Psoas muscle (tissue), 8 donors: ENCODE measurements around the gene BNC1. TPM values are rescaled to one million over a fixed set of nuclear protein-coding genes. Genes with fewer than 3 reads are reported as not detected.

ENCODE experiments used
- ATAC-seq, 4 donors: fragments of 200-7000 bp; cut with Tn5 transposase; one replicate each; pipeline ENCODE4 v1.9.1; 2020; ENCODE audit warnings: moderate library complexity in 3 of 4, mild to moderate bottlenecking in 2 of 4
- DNase-seq, 2 donors: peaks; one replicate each; pipeline ENCODE4 v3.0.0-alpha.2; 2020
- H3K27ac ChIP-seq: fragments of 200-600 bp; one replicate; pipeline ENCODE4 v1.8.0; 2022
- H3K27me3 ChIP-seq, 3 donors: fragments of 200-600 bp in 1 of 3; one replicate each; pipeline versions ENCODE4 v1.6.1 to v1.8.0; 2013 to 2022; ENCODE audit warnings: low read length in 2 of 3, mild to moderate bottlenecking in 2 of 3, moderate library complexity in 1 of 3; ENCODE audit not compliant: insufficient read depth in 3 of 3
- H3K36me3 ChIP-seq, 2 donors: fragments of 200-600 bp in 1 of 2; one replicate each; pipeline versions ENCODE4 v1.6.1 to v1.8.0; 2013 to 2022; ENCODE audit warnings: low read depth in 1 of 2, mild to moderate bottlenecking in 1 of 2, moderate library complexity in 1 of 2; ENCODE audit not compliant: insufficient read depth in 1 of 2
- H3K4me1 ChIP-seq: fragments of 200-600 bp; one replicate; pipeline ENCODE4 v1.8.0; 2022
- H3K4me3 ChIP-seq: fragments of 200-600 bp; one replicate; pipeline ENCODE4 v1.8.0; 2022; ENCODE audit warnings: mild to moderate bottlenecking
- H3K9me3 ChIP-seq: fragments of 200-600 bp; one replicate; pipeline ENCODE4 v1.8.0; 2022
- WGBS, 3 donors: extraction: QIAGEN DNeasy Blood & Tissue Kit; methylation state at CpG; one replicate each; pipeline versions ENCODE4 v1.1.6 to v1.1.7; 2013; 5-methylcytosine and 5-hydroxymethylcytosine counted together
- intact Hi-C, 2 donors: fragments of 100-400 bp; cut with DNase I; formaldehyde crosslinking; loops; one replicate each; pipeline versions ENCODE4 v1.11.0 to v1.14.2; 2022
- polyA plus RNA-seq, 3 donors: library from polyadenylated mRNA; stranded (reverse); fragments of 200-250 nt; gene quantifications; one replicate each; pipeline ENCODE4 v1.2.3, GENCODE V29; 2013
- total RNA-seq, 4 donors: library from RNA; stranded (reverse); fragmentation: NEBNext Ultra II Directional in 2 of 4; extraction: Animal tissue kit (Norgen Biotek cat#: 25700) in 2 of 4; gene quantifications; one replicate each; pipeline versions ENCODE4 v1.2.1 to v1.2.4, GENCODE V29; 2021 to 2023
- TF ChIP-seq, protein P1 (sequence below): fragments of 200-600 bp; IDR thresholded peaks from one replicate; pipeline ENCODE4 v1.8.0; 2022; ENCODE audit warnings: antibody characterized with exemption
- donor health status: healthy with polysubstance abuse.
- donor health status: DM: no; HTN: no; CAD: no; lungs with moderate emphysema.
- donor health status: Bipolar disorder and iron deficiency.
- donor health status: healthy.
- donor health status: DM: yes; HTN: yes; CAD: no.
- donor health status: DM: no; HTN: no; CAD: no.
- donor health status: DM: no; HTN: no; CAD: no.
- donor health status: DM: yes; HTN: yes; CAD: no.

Gene BNC1
- total and polyA plus RNA-seq, 7 donors: 0.04 to 0.26 (median 0.10) TPM

DNA sequence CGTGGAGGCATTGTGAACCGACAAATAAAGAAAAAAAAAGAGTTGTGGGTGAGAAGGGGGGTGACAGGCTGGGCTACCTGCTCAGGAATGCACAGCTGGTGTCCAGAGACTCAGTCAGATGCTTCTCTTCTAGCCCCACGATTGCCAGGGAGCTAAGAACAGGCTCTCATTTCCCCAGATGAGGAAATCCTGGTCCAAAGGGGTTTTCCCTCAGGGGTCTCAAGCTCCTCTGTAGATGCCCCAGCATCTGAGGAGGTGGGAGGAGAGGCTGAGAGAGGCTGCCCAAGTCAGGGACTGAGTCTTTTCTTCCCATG, 35.5 kb downstream of the BNC1 start:
- intact Hi-C loops: loop anchor here (2.0 to 5.0 kb wide), 3 partner anchors 133 to 310 kb away; no protein-coding TSS in a partner anchor
- TF ChIP-seq, protein P1, sequence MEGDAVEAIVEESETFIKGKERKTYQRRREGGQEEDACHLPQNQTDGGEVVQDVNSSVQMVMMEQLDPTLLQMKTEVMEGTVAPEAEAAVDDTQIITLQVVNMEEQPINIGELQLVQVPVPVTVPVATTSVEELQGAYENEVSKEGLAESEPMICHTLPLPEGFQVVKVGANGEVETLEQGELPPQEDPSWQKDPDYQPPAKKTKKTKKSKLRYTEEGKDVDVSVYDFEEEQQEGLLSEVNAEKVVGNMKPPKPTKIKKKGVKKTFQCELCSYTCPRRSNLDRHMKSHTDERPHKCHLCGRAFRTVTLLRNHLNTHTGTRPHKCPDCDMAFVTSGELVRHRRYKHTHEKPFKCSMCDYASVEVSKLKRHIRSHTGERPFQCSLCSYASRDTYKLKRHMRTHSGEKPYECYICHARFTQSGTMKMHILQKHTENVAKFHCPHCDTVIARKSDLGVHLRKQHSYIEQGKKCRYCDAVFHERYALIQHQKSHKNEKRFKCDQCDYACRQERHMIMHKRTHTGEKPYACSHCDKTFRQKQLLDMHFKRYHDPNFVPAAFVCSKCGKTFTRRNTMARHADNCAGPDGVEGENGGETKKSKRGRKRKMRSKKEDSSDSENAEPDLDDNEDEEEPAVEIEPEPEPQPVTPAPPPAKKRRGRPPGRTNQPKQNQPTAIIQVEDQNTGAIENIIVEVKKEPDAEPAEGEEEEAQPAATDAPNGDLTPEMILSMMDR: no peak
- no peak overlapping the region for H3K4me3 ChIP-seq
- WGBS, 3 donors: 32 to 44% (median 33%) methylated on average over 3 of the region's 3 CpGs
- no peaks in the 10 kb centered on the region for H3K36me3 ChIP-seq
- H3K27me3 ChIP-seq: peaks cover 0 to 50% (median 0%) of the 10 kb centered on the region in 3 donors
- no peak for ATAC-seq
- no peak for DNase-seq
- H3K4me1 ChIP-seq: no peaks in the 10 kb centered on the region
- no peak overlapping the region for H3K27ac ChIP-seq
- H3K9me3 ChIP-seq: no peaks in the 10 kb centered on the region

DNA sequence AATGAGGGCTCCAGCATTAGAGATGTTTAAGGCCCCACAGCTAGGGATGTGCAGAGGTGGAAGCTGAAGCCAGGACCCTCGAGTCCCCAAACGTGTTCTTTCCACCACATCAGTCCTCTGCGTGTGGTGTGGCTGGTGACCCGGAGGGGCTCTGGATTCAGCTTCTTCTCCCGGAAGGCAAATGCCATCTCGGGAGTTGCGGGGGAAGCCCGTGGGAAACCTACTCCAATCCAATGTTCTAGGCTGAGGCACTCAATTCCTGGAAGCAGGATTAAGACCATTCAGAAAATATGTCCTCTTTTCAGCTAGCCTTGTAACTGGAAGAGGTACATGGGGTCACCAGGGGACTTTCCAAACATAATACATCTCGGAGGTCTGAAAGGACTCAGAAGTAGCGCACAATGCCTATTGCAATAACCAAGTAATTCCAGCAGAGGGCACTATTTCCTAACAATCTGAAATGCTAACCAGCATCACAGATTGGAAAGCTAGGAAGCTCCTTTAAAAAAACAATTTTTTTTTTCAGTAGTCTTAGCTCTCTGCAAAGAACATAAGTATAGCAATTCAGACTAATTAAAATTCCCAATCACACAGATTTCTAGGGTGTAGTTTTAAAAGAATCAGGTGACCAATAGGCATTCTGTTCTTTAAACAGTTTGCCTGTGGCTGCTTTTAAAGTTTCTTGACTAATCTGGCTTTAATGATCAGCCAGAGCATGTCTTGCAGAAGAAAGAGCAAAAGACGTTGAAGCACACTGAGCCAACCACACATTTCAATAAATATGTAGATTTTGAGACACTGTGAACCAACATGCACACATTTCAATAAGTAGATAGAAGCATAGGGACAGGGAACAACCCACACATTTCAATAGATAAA, 36.1 kb downstream of the BNC1 start:
- no peaks in the 10 kb centered on the region for H3K4me1 ChIP-seq
- H3K27ac ChIP-seq: no peak overlapping the region
- H3K27me3 ChIP-seq: peaks cover 0 to 50% (median 0%) of the 10 kb centered on the region in 3 donors
- H3K9me3 ChIP-seq: no peaks in the 10 kb centered on the region
- H3K4me3 ChIP-seq: no peak overlapping the region
- ATAC-seq (peak in 2 of 4 donors; percentile 54 to 56), DNase-seq (no peak)
- no peaks in the 10 kb centered on the region for H3K36me3 ChIP-seq
- WGBS, 3 donors: 18 to 26% (median 24%) methylated on average over 11 of the region's 11 CpGs
- TF ChIP-seq, protein P1: peak; percentile 93
- intact Hi-C loops: loop anchor here (2.0 to 5.0 kb wide), 3 partner anchors 134 to 310 kb away; no protein-coding TSS in a partner anchor

DNA sequence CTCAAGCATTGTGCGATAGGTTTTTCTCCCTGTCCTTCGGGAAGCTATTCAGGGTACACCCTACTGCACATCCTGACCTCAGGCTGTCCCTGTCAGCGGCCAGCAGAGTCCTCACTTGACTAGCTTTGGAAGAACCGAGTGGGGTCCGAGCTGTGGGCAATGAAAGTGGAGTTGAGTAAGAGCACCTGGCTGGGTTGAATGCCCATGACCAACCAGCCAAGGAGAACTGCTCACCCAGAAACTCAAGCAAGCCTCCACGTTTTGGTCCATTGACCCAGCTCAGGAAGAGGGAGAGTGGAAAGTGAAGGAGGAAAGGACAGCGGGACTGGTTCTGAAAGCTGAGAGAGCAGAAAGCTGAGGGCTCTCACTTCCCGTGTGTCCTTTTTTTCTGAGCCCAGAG, 40.8 kb downstream of the BNC1 start:
- Histone ChIP-seq H3K4me3 (no peak overlapping the region), H3K27me3 (peaks cover 0 to 35% (median 0%) of the 10 kb centered on the region in 3 donors), H3K9me3 (peaks cover 5% of the 10 kb centered on the region), H3K4me1 (no peaks in the 10 kb centered on the region), H3K27ac (no peak overlapping the region), H3K36me3 (no peaks in the 10 kb centered on the region)
- intact Hi-C loops: no loop called here
- DNase-seq: no peak
- TF ChIP-seq, protein P1: no peak
- ATAC-seq: no peak
- WGBS, 3 donors: 69 to 70% (median 69%) methylated on average over 8 of the region's 8 CpGs

DNA sequence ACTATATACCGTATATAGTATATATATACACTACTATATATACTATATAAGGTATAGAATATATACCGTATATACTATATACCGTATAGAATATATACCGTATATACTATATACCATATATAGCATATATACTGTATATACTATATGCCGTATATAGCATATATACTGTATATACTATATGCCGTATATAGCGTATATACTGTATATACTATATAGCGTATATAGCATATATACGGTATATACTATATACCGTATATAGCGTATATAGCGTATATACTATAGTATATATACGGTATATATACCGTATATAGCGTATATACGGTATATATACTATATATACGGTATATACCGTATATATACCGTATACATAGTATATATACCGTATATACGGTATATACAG, 54.2 kb downstream of the BNC1 start:
- intact Hi-C loops: no loop called here
- ATAC-seq (no peak), DNase-seq (no peak)
- Histone ChIP-seq H3K4me1 (no peaks in the 10 kb centered on the region), H3K4me3 (no peak overlapping the region), H3K36me3 (no peaks in the 10 kb centered on the region), H3K27me3 (no peaks in the 10 kb centered on the region), H3K27ac (no peak overlapping the region), H3K9me3 (no peaks in the 10 kb centered on the region)
- 92 to 97% (median 96%) methylated on average over 21 of the region's 21 CpGs for WGBS, 3 donors
- TF ChIP-seq, protein P1: no peak
